HG02938 (cell line): ENCODE results near the gene ZBTB17.
"Not testable (repeated sequence)": the region's sequence is repeated elsewhere in the genome, so short reads cannot be mapped to it uniquely, and the experiment has no call there.

ENCODE experiments used
- ATAC-seq: cut with Tn5 transposase; IDR thresholded peaks from one replicate; pipeline ENCODE4 v1.9.1; 2021; ENCODE audit warnings: mild to moderate bottlenecking, moderate library complexity; ENCODE audit not compliant: unreplicated experiment

The ZBTB17 gene

GRCh38 chr1:16012590-16013219, 36.8 kb upstream of the ZBTB17 start:
- ATAC-seq: no peak

- no peak for ATAC-seq
Observed at GRCh38 chr1:16011936-16012589, 36.2 kb upstream of the ZBTB17 start.

- ATAC-seq: no peak
Observed at GRCh38 chr1:16010837-16011236, 34.9 kb upstream of the ZBTB17 start.

GRCh38 chr1:16009678-16010077, 33.8 kb upstream of the ZBTB17 start:
- no peak for ATAC-seq

GRCh38 chr1:16009030-16009460, 33.1 kb upstream of the ZBTB17 start:
- ATAC-seq: no peak

- ATAC-seq: no peak
Observed at GRCh38 chr1:16007671-16008341, 31.9 kb upstream of the ZBTB17 start.

GRCh38 chr1:16006552-16007485, 30.9 kb upstream of the ZBTB17 start:
- no peak for ATAC-seq

GRCh38 chr1:16006010-16006409, 30.1 kb upstream of the ZBTB17 start:
- ATAC-seq: no peak

- ATAC-seq: no peak
Observed at GRCh38 chr1:16005597-16005996, 29.7 kb upstream of the ZBTB17 start.

- ATAC-seq: not testable (repeated sequence)
Observed at GRCh38 chr1:16001274-16001673, 25.4 kb upstream of the ZBTB17 start.

- no peak for ATAC-seq
Observed at GRCh38 chr1:15998929-15999328, 23.0 kb upstream of the ZBTB17 start.

GRCh38 chr1:15997637-15998280, 21.9 kb upstream of the ZBTB17 start:
- no peak for ATAC-seq

- no peak for ATAC-seq
Observed at GRCh38 chr1:15997076-15997585, 21.2 kb upstream of the ZBTB17 start.

GRCh38 chr1:15994590-15995351, 18.9 kb upstream of the ZBTB17 start:
- no peak for ATAC-seq

GRCh38 chr1:15994081-15994480, 18.2 kb upstream of the ZBTB17 start:
- ATAC-seq: no peak

GRCh38 chr1:15993666-15994065, 17.8 kb upstream of the ZBTB17 start:
- no peak for ATAC-seq

- no peak for ATAC-seq
Observed at GRCh38 chr1:15992582-15993500, 16.9 kb upstream of the ZBTB17 start.

GRCh38 chr1:15992187-15992553, 16.3 kb upstream of the ZBTB17 start:
- ATAC-seq: no peak
